KMS-11 (cell line): ENCODE results near the gene EIF5AL1.

Source experiments
- H2AFZ ChIP-seq: fragments of 200-600 bp; sonication (generic); 2 replicates; pipeline ENCODE4 v1.6.1; 2016; ENCODE audit warnings: antibody characterized with exemption, mixed run types, low read depth
- H3K27ac ChIP-seq: fragments of 200-600 bp; sonication (generic); 2 replicates; pipeline ENCODE4 v1.6.1; 2016; ENCODE audit warnings: mild to moderate bottlenecking, mixed run types
- H3K27me3 ChIP-seq: fragments of 200-600 bp; sonication (generic); 2 replicates; pipeline ENCODE4 v1.6.1; 2017; ENCODE audit warnings: mild to moderate bottlenecking, low read depth, mixed run types, moderate library complexity; ENCODE audit not compliant: insufficient read depth
- H3K36me3 ChIP-seq: fragments of 200-600 bp; sonication (generic); 2 replicates; pipeline ENCODE4 v1.6.1; 2017; ENCODE audit warnings: mild to moderate bottlenecking, mixed run types; ENCODE audit not compliant: insufficient read depth
- H3K4me1 ChIP-seq: fragments of 200-600 bp; sonication (generic); 2 replicates; pipeline ENCODE4 v1.6.1; 2016; ENCODE audit warnings: mild to moderate bottlenecking, low read depth, mixed run types; ENCODE audit not compliant: poor library complexity, severe bottlenecking
- H3K4me2 ChIP-seq: fragments of 200-600 bp; sonication (generic); 2 replicates; pipeline ENCODE4 v1.7.0; 2016; ENCODE audit warnings: mild to moderate bottlenecking, mixed run types
- H3K4me3 ChIP-seq: fragments of 200-600 bp; sonication (generic); IDR thresholded peaks from 2 replicates; pipeline ENCODE4 v1.6.1; 2017; ENCODE audit warnings: low read depth, low read length, mixed read lengths; ENCODE audit not compliant: insufficient read depth
- H3K79me2 ChIP-seq: fragments of 200-600 bp; sonication (generic); 2 replicates; pipeline ENCODE4 v1.6.1; 2016; ENCODE audit warnings: low read depth, mixed run types; ENCODE audit not compliant: insufficient read depth
- H3K9ac ChIP-seq: fragments of 200-600 bp; sonication (generic); 2 replicates; pipeline ENCODE4 v1.6.1; 2016; ENCODE audit warnings: mild to moderate bottlenecking, mixed run types
- H4K20me1 ChIP-seq: fragments of 200-600 bp; sonication (generic); 2 replicates; pipeline ENCODE4 v1.6.1; 2016; ENCODE audit warnings: mild to moderate bottlenecking, mixed run types; ENCODE audit not compliant: insufficient read depth
- TF ChIP-seq, protein P1 (sequence below): fragments of 200-600 bp; sonication (generic); conservative IDR thresholded peaks from 2 replicates; pipeline ENCODE4 v1.6.1; 2017; ENCODE audit warnings: low read depth, mild to moderate bottlenecking, antibody characterized with exemption, low read length, moderate library complexity, mixed read lengths

The EIF5AL1 gene

DNA sequence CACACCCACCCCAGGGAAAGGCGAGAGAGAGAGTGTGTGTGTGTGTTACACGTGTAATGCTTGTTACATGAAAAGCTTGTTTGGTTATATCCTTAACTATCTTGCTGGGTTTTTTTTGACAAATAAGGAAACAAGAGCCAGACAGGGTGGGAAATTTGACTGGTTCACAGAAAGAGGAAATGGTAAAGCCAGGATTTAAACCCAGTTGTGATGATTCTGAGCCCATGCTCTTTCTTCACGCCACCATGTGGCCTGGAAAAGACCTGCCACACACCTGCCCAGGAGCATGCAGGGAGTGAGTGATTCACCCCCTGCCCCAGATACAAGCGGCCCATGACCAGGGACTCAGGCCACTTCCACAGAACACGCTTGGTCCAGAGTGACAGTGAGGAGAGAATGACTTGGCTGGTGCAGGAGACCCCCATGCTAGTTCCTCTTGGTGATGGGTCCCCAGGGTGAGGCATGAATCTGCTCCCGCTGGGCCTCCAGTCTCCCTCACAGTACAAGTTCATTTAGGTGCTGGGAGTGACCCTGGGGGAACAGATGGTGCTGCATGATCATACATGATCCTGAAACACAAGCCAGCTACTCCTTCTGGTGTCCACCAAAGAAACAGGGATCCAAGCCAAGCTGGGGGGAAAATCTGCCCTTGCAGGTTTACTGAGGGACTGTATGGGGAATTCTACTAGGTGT is 21.0 kb upstream of the EIF5AL1 start:
- no peak overlapping the region for H2AFZ ChIP-seq
- TF ChIP-seq, protein P1, sequence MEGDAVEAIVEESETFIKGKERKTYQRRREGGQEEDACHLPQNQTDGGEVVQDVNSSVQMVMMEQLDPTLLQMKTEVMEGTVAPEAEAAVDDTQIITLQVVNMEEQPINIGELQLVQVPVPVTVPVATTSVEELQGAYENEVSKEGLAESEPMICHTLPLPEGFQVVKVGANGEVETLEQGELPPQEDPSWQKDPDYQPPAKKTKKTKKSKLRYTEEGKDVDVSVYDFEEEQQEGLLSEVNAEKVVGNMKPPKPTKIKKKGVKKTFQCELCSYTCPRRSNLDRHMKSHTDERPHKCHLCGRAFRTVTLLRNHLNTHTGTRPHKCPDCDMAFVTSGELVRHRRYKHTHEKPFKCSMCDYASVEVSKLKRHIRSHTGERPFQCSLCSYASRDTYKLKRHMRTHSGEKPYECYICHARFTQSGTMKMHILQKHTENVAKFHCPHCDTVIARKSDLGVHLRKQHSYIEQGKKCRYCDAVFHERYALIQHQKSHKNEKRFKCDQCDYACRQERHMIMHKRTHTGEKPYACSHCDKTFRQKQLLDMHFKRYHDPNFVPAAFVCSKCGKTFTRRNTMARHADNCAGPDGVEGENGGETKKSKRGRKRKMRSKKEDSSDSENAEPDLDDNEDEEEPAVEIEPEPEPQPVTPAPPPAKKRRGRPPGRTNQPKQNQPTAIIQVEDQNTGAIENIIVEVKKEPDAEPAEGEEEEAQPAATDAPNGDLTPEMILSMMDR: no peak
- no peak overlapping the region for H3K27ac ChIP-seq
- no peaks in the 10 kb centered on the region for H4K20me1 ChIP-seq
- no peaks in the 10 kb centered on the region for H3K79me2 ChIP-seq
- no peak overlapping the region for H3K9ac ChIP-seq
- no peaks in the 10 kb centered on the region for H3K4me1 ChIP-seq
- no peaks in the 10 kb centered on the region for H3K27me3 ChIP-seq
- no peak overlapping the region for H3K4me2 ChIP-seq
- no peaks in the 10 kb centered on the region for H3K36me3 ChIP-seq
- H3K4me3 ChIP-seq: no peak overlapping the region

DNA sequence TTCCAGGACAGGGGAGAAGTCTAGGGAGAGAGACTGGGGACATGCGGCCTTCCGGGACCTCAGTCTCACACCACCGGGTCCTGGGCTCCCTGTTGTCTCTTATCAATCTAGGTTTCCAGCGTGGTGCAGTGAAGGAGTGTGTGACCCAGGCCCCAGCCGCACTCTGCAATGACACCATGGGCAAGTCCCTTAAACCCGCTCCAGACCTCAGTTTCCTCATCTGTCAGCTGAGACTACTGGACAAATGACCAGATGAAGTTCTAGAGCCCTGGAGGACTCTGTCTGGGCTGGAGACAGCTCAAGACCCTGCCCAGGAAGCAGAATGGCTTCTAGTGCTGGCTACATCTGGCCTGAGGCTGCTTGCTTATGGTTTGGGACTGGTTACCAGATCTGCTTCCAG is 20.1 kb upstream of the EIF5AL1 start:
- no peak overlapping the region for H3K27ac ChIP-seq

DNA sequence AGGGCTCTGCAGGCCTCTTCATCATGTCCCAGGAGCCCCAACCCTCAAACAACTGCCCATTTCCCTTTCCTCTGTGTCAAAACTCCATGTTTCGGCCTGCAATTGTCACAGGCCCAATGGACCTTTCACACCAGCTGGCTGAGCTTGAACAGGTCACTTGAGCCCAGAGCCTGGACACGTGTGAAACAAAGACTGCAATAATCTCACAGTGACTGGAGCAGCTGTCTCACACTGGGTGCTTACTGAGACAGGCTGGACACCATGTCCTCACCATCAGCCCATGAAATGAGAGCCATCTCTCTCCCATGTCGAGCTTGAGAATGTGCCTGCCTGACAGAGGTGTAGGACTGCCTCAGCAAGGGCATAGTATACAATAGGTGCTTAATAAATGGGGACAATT is 19.5 kb upstream of the EIF5AL1 start:
- H3K4me2 ChIP-seq: no peak overlapping the region
- no peak overlapping the region for H3K4me3 ChIP-seq
- H2AFZ ChIP-seq: no peak overlapping the region
- no peaks in the 10 kb centered on the region for H3K79me2 ChIP-seq
- TF ChIP-seq, protein P1: no peak
- no peaks in the 10 kb centered on the region; the same call in 1 of the 2 replicates for H3K27me3 ChIP-seq
- no peaks in the 10 kb centered on the region for H3K36me3 ChIP-seq
- H3K4me1 ChIP-seq: no peaks in the 10 kb centered on the region
- H3K27ac ChIP-seq: no peak overlapping the region
- H4K20me1 ChIP-seq: no peaks in the 10 kb centered on the region
- no peak overlapping the region for H3K9ac ChIP-seq

More for the DNA sequence above, 20.1 kb upstream of the EIF5AL1 start:
- no peaks in the 10 kb centered on the region; the same call in 1 of the 2 replicates for H3K27me3 ChIP-seq
- H3K4me1 ChIP-seq: no peaks in the 10 kb centered on the region
- H2AFZ ChIP-seq: no peak overlapping the region
- TF ChIP-seq, protein P1: no peak
- no peaks in the 10 kb centered on the region for H3K36me3 ChIP-seq
- H3K9ac ChIP-seq: no peak overlapping the region
- no peaks in the 10 kb centered on the region for H3K79me2 ChIP-seq
- no peak overlapping the region for H3K4me2 ChIP-seq
- no peak overlapping the region for H3K4me3 ChIP-seq
- H4K20me1 ChIP-seq: no peaks in the 10 kb centered on the region

DNA sequence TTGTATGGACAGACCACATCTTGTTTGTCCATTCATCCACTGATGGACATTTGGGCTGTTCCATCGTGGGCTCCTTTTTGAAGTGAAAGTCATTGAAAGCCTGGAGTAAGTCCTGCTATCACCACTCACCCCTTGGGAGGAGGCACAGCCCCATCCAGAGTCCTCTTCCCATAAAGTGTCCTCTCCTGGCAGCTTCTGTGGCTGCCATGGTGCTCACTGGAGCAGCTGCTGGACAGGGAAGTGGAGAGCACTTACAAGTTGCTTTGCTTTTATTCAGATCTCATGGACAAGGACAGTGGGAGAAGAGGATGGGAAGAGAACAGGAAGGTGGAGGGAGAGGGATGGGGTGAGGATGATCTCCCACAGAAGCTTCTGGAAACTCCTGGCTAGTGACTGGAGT is 18.5 kb upstream of the EIF5AL1 start:
- no peaks in the 10 kb centered on the region for H3K79me2 ChIP-seq
- H2AFZ ChIP-seq: no peak overlapping the region
- no peak overlapping the region for H3K4me2 ChIP-seq
- no peaks in the 10 kb centered on the region for H4K20me1 ChIP-seq
- TF ChIP-seq, protein P1: no peak
- H3K27me3 ChIP-seq: no peaks in the 10 kb centered on the region; the same call in 1 of the 2 replicates
- H3K9ac ChIP-seq: no peak overlapping the region
- H3K4me1 ChIP-seq: no peaks in the 10 kb centered on the region
- no peak overlapping the region for H3K27ac ChIP-seq
- H3K36me3 ChIP-seq: no peaks in the 10 kb centered on the region
- no peak overlapping the region for H3K4me3 ChIP-seq
